B cell (primary cell): ENCODE measurements around the gene EYS. TPM values are rescaled to one million over a fixed set of nuclear protein-coding genes. Genes with fewer than 3 reads are reported as not detected.

Experiments used
- ATAC-seq: fragments of 200-7000 bp; cut with Tn5 transposase; one replicate; pipeline ENCODE4 v1.10.0; 2021; ENCODE audit warnings: low read depth, mild to moderate bottlenecking, moderate number of reproducible peaks, moderate library complexity
- CTCF ChIA-PET: fragments of 350-600 bp; sonication (Branson Sonifier 250); formaldehyde crosslinking; loops from one replicate; lab custom pipeline; 2021; ENCODE audit warnings: antibody characterized with exemption, inconsistent platforms; lab: Charles Lee
- POLR2A ChIA-PET: fragments of 350-600 bp; sonication (Branson Sonifier 250); formaldehyde crosslinking; loops from one replicate; lab custom pipeline; 2021; ENCODE audit warnings: antibody characterized with exemption; lab: Charles Lee
- DNase-seq: peaks from one replicate; pipeline ENCODE4 v3.0.0; 2013
- H2AFZ ChIP-seq: 2 replicates; pipeline ENCODE4 v1.6.1; 2012; ENCODE audit warnings: mild to moderate bottlenecking, low read depth, low read length; ENCODE audit not compliant: insufficient read depth, poor library complexity, severe bottlenecking
- H3K27ac ChIP-seq, 2 donors: 1 replicate in 1 of 2; 2 replicates in 1 of 2; pipeline ENCODE4 v1.5.1; 2012 to 2013; ENCODE audit warnings: low read length in 2 of 2, mild to moderate bottlenecking in 2 of 2, moderate library complexity in 1 of 2
- H3K27me3 ChIP-seq, 4 experiments: fragments of 200-600 bp in 1 of 4; sonication (generic) in 1 of 4; replicated peaks in 1 of 4; 1 replicate in 2 of 4; 2 replicates in 2 of 4; pipeline versions ENCODE4 v1.6.1 to v1.7.0; 2013 to 2016; ENCODE audit warnings: low read length in 3 of 4, mild to moderate bottlenecking in 2 of 4, mixed read lengths in 1 of 4, moderate library complexity in 1 of 4; ENCODE audit not compliant: insufficient read depth in 4 of 4, control insufficient read depth in 3 of 4; ENCODE audit errors: control extremely low read depth in 1 of 4
- H3K36me3 ChIP-seq, 2 experiments: replicated peaks in 1 of 2; 1 replicate in 1 of 2; 2 replicates in 1 of 2; pipeline versions ENCODE4 v1.6.1 to v1.7.1; 2013; ENCODE audit warnings: low read length in 1 of 2; ENCODE audit not compliant: insufficient read depth in 2 of 2, control insufficient read depth in 1 of 2; ENCODE audit errors: control extremely low read depth in 1 of 2, extremely low read depth in 1 of 2
- H3K4me1 ChIP-seq, 2 donors: fragments of 200-600 bp in 1 of 2; sonication (generic) in 1 of 2; 1 replicate in 1 of 2; 2 replicates in 1 of 2; pipeline versions ENCODE4 v1.5.1 to v1.6.1; 2013 to 2017; ENCODE audit warnings: low read length in 2 of 2; ENCODE audit not compliant: control insufficient read depth in 2 of 2, insufficient read depth in 2 of 2
- H3K4me2 ChIP-seq: replicated peaks from 2 replicates; pipeline ENCODE3; 2012; ENCODE audit warnings: mild to moderate bottlenecking, low read depth, low read length; ENCODE audit not compliant: poor library complexity, severe bottlenecking
- H3K4me3 ChIP-seq, 5 experiments: fragments of 200-600 bp in 1 of 5; sonication (generic) in 1 of 5; 1 replicate in 3 of 5; 2 replicates in 2 of 5; pipeline versions ENCODE4 v1.5.1 to v1.7.0; 2011 to 2016; ENCODE audit warnings: low read length in 4 of 5, mild to moderate bottlenecking in 4 of 5, low read depth in 2 of 5, control low read depth in 1 of 5, moderate library complexity in 1 of 5; ENCODE audit not compliant: insufficient read depth in 1 of 5; ENCODE audit errors: control extremely low read depth in 1 of 5, extremely low read depth in 1 of 5
- H3K79me2 ChIP-seq: fragments of 200-600 bp; sonication (generic); one replicate; pipeline ENCODE4 v1.6.0; 2016; ENCODE audit warnings: low read length; ENCODE audit not compliant: control insufficient read depth, insufficient read depth
- H3K9ac ChIP-seq: fragments of 200-600 bp; sonication (generic); 2 replicates; pipeline ENCODE4 v1.6.1; 2017; ENCODE audit warnings: mild to moderate bottlenecking, low read length, moderate library complexity
- H3K9me3 ChIP-seq, 3 donors: one replicate each; pipeline versions ENCODE4 v1.6.1 to v1.7.1; 2013; ENCODE audit warnings: low read length in 2 of 3; ENCODE audit not compliant: control insufficient read depth in 2 of 3, insufficient read depth in 1 of 3; ENCODE audit errors: control extremely low read depth in 1 of 3
- H4K20me1 ChIP-seq: 2 replicates; pipeline ENCODE4 v1.6.0; 2012; ENCODE audit warnings: mild to moderate bottlenecking, low read length; ENCODE audit not compliant: insufficient read depth, control insufficient read depth, poor library complexity, severe bottlenecking
- H3K27ac Mint-ChIP-seq: one replicate; pipeline ENCODE4 v1.8.0; 2021; ENCODE audit warnings: mixed read lengths
- H3K27me3 Mint-ChIP-seq: one replicate; pipeline ENCODE4 v1.8.0; 2021; ENCODE audit warnings: mixed read lengths
- H3K4me1 Mint-ChIP-seq: one replicate; pipeline ENCODE4 v1.8.0; 2021; ENCODE audit warnings: mixed read lengths
- H3K4me3 Mint-ChIP-seq: one replicate; pipeline ENCODE4 v1.8.0; 2021; ENCODE audit warnings: mixed read lengths
- H3K9me3 Mint-ChIP-seq: one replicate; pipeline ENCODE4 v1.8.0; 2022; ENCODE audit warnings: mixed read lengths; ENCODE audit not compliant: insufficient read depth
- EZH2 ChIP-seq: IDR thresholded peaks from 2 replicates; pipeline ENCODE4 v1.6.1; 2012; ENCODE audit warnings: borderline replicate concordance, low read depth, mild to moderate bottlenecking, moderate library complexity, low read length; ENCODE audit not compliant: insufficient read depth, poor library complexity, severe bottlenecking
- WGBS: methylation state at CpG from one replicate; pipeline ENCODE4 v1.1.5; 2013; ENCODE audit warnings: missing lambda C conversion rate; ENCODE audit not compliant: insufficient coverage; 5-methylcytosine and 5-hydroxymethylcytosine counted together
- intact Hi-C: fragments of 100-400 bp; cut with micrococcal nuclease; formaldehyde crosslinking; loops from one replicate; pipeline ENCODE4 v1.10.0; 2022
- polyA plus RNA-seq: library from polyadenylated mRNA; depleted of rRNA; stranded (reverse); fragments of >200 nt; gene quantifications from 2 replicates; pipeline ENCODE4 v1.2.3, GENCODE V29; 2012
- total RNA-seq, 2 donors: library from RNA; stranded (reverse); fragments of 120-200 nt in 1 of 2; gene quantifications; 1 replicate in 1 of 2; 2 replicates in 1 of 2; pipeline versions ENCODE4 v1.2.3 to v1.2.4, GENCODE V29; 2013 to 2022
- TF ChIP-seq, protein P1 (sequence below): fragments of 200-600 bp; IDR thresholded peaks from one replicate; pipeline ENCODE4 v1.8.0; 2022; ENCODE audit warnings: antibody characterized with exemption, mild to moderate bottlenecking

Gene EYS
- total and polyA plus RNA-seq, 2 donors (not counting 1 experiment from before 2014, with no cell fraction given) = not detected

DNA sequence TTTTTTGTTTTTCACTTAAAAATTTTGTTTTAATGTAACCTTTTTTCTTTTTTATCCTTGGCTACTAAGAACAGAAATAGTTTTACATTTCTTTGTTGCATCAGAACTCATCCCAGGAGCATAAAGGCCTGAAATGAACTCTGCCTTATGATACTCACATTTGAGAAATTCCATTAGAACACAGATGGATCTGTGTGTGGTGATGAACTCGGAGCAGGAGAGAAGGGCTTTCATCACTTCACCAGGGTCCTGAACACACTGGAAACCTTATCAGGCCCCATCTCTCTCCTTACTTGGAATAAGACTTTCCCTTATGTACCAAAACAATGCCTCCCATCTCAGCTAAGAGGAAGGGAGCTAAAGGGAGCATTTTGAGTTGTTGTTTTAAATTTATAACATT, 1932.1 kb downstream of the EYS start:
- no CpG with 5 or more reads among the region's 1 CpG for WGBS
- H3K9me3 ChIP-seq = no peaks in the 10 kb centered on the region
- no peak overlapping the region for H3K4me3 ChIP-seq
- peaks cover 0 to 4% (median 0%) of the 10 kb centered on the region in 4 experiments for H3K27me3 ChIP-seq
- no peak overlapping the region for H3K27ac ChIP-seq
- DNase-seq (no peak), ATAC-seq (no peak)
- H3K79me2 ChIP-seq = no peaks in the 10 kb centered on the region
- no peaks in the 10 kb centered on the region for H4K20me1 ChIP-seq
- H3K4me2 ChIP-seq = no peak overlapping the region
- H2AFZ ChIP-seq = no peak overlapping the region
- Mint-ChIP-seq H3K4me1 (no peaks in the 10 kb centered on the region), H3K4me3 (no peak overlapping the region), H3K27ac (no peak overlapping the region), H3K27me3 (peaks cover 15% of the 10 kb centered on the region), H3K9me3 (no peaks in the 10 kb centered on the region)
- no peak for TF ChIP-seq EZH2
- TF ChIP-seq, protein P1, sequence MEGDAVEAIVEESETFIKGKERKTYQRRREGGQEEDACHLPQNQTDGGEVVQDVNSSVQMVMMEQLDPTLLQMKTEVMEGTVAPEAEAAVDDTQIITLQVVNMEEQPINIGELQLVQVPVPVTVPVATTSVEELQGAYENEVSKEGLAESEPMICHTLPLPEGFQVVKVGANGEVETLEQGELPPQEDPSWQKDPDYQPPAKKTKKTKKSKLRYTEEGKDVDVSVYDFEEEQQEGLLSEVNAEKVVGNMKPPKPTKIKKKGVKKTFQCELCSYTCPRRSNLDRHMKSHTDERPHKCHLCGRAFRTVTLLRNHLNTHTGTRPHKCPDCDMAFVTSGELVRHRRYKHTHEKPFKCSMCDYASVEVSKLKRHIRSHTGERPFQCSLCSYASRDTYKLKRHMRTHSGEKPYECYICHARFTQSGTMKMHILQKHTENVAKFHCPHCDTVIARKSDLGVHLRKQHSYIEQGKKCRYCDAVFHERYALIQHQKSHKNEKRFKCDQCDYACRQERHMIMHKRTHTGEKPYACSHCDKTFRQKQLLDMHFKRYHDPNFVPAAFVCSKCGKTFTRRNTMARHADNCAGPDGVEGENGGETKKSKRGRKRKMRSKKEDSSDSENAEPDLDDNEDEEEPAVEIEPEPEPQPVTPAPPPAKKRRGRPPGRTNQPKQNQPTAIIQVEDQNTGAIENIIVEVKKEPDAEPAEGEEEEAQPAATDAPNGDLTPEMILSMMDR = no peak
- H3K9ac ChIP-seq = no peak overlapping the region
- H3K36me3 ChIP-seq = no peaks in the 10 kb centered on the region
- no peaks in the 10 kb centered on the region for H3K4me1 ChIP-seq
- intact Hi-C loops = no loop called here
- ChIA-PET POLR2A (no interaction called here), CTCF (no interaction called here)

DNA sequence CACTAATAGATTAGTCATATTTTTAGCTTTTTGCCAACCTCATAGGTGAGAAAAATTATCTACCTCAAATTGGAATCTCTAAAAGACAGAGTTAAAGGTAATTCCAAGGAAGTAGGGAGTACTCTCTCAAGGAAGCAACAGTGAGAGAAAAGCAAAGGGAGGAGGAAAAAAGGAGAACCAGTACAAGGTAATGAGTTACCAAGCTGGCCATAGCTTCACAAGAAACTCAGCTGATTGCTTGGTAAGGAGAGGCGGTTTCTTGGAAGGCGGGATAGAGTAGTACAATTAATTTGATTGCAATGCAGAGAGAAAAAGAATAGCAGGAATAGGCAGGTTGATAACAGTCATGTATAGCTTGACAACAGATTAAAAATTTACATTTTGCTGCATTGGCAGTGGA, 1933.8 kb downstream of the EYS start:
- no peaks in the 10 kb centered on the region for H3K9me3 ChIP-seq
- ChIA-PET CTCF (interaction anchor here (1.6 kb wide), 1 partner anchor 175 kb away, joined by 8 read pairs; no protein-coding TSS in a partner anchor), POLR2A (no interaction called here)
- peaks cover 0 to 4% (median 0%) of the 10 kb centered on the region in 4 experiments for H3K27me3 ChIP-seq
- H3K4me1 ChIP-seq = no peaks in the 10 kb centered on the region
- H3K27ac ChIP-seq = no peak overlapping the region
- DNase-seq (no peak), ATAC-seq (no peak)
- peaks cover 15% of the 10 kb centered on the region for H3K27me3 Mint-ChIP-seq
- intact Hi-C loops = no loop called here
- TF ChIP-seq EZH2 = no peak
- TF ChIP-seq, protein P1 = no peak
- no peak overlapping the region for H3K4me2 ChIP-seq
- H3K9me3 Mint-ChIP-seq = no peaks in the 10 kb centered on the region
- no peaks in the 10 kb centered on the region for H4K20me1 ChIP-seq
- H3K9ac ChIP-seq = no peak overlapping the region
- no peak overlapping the region for H3K27ac Mint-ChIP-seq
- WGBS = 100% methylated on average over 2 of the region's 2 CpGs
- no peaks in the 10 kb centered on the region for H3K4me1 Mint-ChIP-seq
- H3K79me2 ChIP-seq = no peaks in the 10 kb centered on the region
- H2AFZ ChIP-seq = no peak overlapping the region
- no peak overlapping the region for H3K4me3 Mint-ChIP-seq
- H3K4me3 ChIP-seq = no peak overlapping the region
- no peaks in the 10 kb centered on the region for H3K36me3 ChIP-seq
